Panc1 (cell line): ENCODE data around the gene PLXNA2.

Experiments used
- POLR2AphosphoS5 ChIP-seq: IDR thresholded peaks from 2 replicates; pipeline ENCODE4 v1.6.1; 2012; ENCODE audit warnings: mild to moderate bottlenecking, low read depth, low read length, moderate library complexity
- SIN3A ChIP-seq: IDR thresholded peaks from 2 replicates; pipeline ENCODE4 v1.6.1; 2012; ENCODE audit warnings: low read depth, mild to moderate bottlenecking, low read length, moderate library complexity, borderline replicate concordance; ENCODE audit not compliant: insufficient read depth
- TCF7L2 ChIP-seq: IDR thresholded peaks from 2 replicates; pipeline ENCODE4 v1.6.1; 2011; ENCODE audit warnings: mild to moderate bottlenecking, low read depth, low read length, inconsistent platforms
- TF ChIP-seq, protein P1 (sequence below): fragments of 450-650 bp; IDR thresholded peaks from 2 replicates; pipeline ENCODE4 v1.5.1; 2017; ENCODE audit warnings: mild to moderate bottlenecking
- TF ChIP-seq, protein P2 (sequence below), 2 experiments: IDR thresholded peaks; 2 replicates each; pipeline ENCODE4 v1.6.1; 2011 to 2012; ENCODE audit warnings: low read depth in 2 of 2, control low read depth in 1 of 2, low read length in 1 of 2, mild to moderate bottlenecking in 1 of 2, moderate library complexity in 1 of 2; ENCODE audit not compliant: insufficient read depth in 1 of 2

DNA sequence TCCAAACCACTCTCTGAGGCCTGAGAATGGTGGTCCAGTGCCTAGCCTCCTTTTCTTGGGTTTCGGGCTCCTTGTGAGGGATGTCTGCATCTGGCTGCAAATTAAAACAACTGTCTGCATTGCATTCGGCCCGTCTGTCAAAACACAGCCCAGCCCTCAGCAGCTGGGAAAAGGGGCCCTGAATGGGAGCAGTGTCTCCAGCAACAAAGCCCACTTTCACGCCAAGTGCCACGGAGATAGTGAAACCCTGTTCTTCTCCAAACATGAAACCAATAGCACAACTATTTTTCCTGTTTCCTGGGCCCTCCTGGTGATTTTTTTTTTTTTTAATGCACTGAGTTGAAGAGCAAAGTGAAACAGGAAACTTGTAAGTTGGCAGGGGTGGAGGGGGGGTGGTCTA, 138.4 kb downstream of the PLXNA2 start:
- TF ChIP-seq, protein P1, sequence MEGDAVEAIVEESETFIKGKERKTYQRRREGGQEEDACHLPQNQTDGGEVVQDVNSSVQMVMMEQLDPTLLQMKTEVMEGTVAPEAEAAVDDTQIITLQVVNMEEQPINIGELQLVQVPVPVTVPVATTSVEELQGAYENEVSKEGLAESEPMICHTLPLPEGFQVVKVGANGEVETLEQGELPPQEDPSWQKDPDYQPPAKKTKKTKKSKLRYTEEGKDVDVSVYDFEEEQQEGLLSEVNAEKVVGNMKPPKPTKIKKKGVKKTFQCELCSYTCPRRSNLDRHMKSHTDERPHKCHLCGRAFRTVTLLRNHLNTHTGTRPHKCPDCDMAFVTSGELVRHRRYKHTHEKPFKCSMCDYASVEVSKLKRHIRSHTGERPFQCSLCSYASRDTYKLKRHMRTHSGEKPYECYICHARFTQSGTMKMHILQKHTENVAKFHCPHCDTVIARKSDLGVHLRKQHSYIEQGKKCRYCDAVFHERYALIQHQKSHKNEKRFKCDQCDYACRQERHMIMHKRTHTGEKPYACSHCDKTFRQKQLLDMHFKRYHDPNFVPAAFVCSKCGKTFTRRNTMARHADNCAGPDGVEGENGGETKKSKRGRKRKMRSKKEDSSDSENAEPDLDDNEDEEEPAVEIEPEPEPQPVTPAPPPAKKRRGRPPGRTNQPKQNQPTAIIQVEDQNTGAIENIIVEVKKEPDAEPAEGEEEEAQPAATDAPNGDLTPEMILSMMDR: no peak
- TF ChIP-seq POLR2AphosphoS5 (no peak), SIN3A (no peak), TCF7L2 (no peak)
- TF ChIP-seq, protein P2, sequence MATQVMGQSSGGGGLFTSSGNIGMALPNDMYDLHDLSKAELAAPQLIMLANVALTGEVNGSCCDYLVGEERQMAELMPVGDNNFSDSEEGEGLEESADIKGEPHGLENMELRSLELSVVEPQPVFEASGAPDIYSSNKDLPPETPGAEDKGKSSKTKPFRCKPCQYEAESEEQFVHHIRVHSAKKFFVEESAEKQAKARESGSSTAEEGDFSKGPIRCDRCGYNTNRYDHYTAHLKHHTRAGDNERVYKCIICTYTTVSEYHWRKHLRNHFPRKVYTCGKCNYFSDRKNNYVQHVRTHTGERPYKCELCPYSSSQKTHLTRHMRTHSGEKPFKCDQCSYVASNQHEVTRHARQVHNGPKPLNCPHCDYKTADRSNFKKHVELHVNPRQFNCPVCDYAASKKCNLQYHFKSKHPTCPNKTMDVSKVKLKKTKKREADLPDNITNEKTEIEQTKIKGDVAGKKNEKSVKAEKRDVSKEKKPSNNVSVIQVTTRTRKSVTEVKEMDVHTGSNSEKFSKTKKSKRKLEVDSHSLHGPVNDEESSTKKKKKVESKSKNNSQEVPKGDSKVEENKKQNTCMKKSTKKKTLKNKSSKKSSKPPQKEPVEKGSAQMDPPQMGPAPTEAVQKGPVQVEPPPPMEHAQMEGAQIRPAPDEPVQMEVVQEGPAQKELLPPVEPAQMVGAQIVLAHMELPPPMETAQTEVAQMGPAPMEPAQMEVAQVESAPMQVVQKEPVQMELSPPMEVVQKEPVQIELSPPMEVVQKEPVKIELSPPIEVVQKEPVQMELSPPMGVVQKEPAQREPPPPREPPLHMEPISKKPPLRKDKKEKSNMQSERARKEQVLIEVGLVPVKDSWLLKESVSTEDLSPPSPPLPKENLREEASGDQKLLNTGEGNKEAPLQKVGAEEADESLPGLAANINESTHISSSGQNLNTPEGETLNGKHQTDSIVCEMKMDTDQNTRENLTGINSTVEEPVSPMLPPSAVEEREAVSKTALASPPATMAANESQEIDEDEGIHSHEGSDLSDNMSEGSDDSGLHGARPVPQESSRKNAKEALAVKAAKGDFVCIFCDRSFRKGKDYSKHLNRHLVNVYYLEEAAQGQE (IDR thresholded peaks at IDR 0.05; ENCODE audit: insufficient read depth in 1 of 2, low read depth in 2 of 2, low read length in 1 of 2): no peak
